Cardiac muscle cell (in vitro differentiated cells and primary cell): Measurements from ENCODE around the gene CD63. TPM values are rescaled to one million over a fixed set of nuclear protein-coding genes. Genes with fewer than 3 reads are reported as not detected.

ENCODE experiments used
- DNase-seq, 2 donors: peaks; one replicate each; pipeline versions ENCODE4 v3.0.0 to v3.0.0-alpha.2; 2010 to 2017; ENCODE audit warnings: low read depth in 1 of 2, low spot score in 1 of 2
- H3K27ac ChIP-seq: fragments of 200-600 bp; sonication (generic); 2 replicates; pipeline ENCODE4 v1.5.1; 2016
- H3K27me3 ChIP-seq: fragments of 200-600 bp; sonication (generic); 2 replicates; pipeline ENCODE4 v1.6.0; 2016; ENCODE audit warnings: control low read depth
- H3K36me3 ChIP-seq: fragments of 200-600 bp; sonication (generic); 2 replicates; pipeline ENCODE4 v1.5.1; 2016; ENCODE audit warnings: control low read depth
- H3K4me1 ChIP-seq: fragments of 200-600 bp; sonication (generic); 2 replicates; pipeline ENCODE4 v1.8.1; 2017; ENCODE audit warnings: low read depth, mild to moderate bottlenecking, mixed run types
- H3K4me3 ChIP-seq: fragments of 200-600 bp; sonication (generic); 2 replicates; pipeline ENCODE4 v1.5.1; 2016; ENCODE audit warnings: mild to moderate bottlenecking
- H3K9me3 ChIP-seq: fragments of 200-600 bp; sonication (generic); 2 replicates; pipeline ENCODE4 v1.5.1; 2017; ENCODE audit warnings: low read depth, mild to moderate bottlenecking, control low read depth
- polyA plus RNA-seq: library from polyadenylated mRNA; unstranded; fragments of >200 nt; fragmentation: Nextera tagmentation; extraction: Ambion mirVana; gene quantifications from 2 replicates; pipeline ENCODE4 v1.2.1, GENCODE V29; 2016
- total RNA-seq: library from RNA; depleted of rRNA; stranded (reverse); fragments of >200 nt; gene quantifications from 2 replicates; pipeline ENCODE4 v1.2.3, GENCODE V29; 2016
- TF ChIP-seq, protein P1 (sequence below): IDR thresholded peaks from 2 replicates; pipeline ENCODE4 v1.5.1; 2012; ENCODE audit warnings: low read depth, mild to moderate bottlenecking, low read length

Gene CD63
- total and polyA plus RNA-seq, 2 experiments from 2014 or later, result 268 to 1,103 TPM

- Histone ChIP-seq H3K9me3 (no peaks in the 10 kb centered on the region), H3K27me3 (no peaks in the 10 kb centered on the region), H3K4me3 (no peak overlapping the region), H3K36me3 (peaks cover 7% of the 10 kb centered on the region), H3K4me1 (no peaks in the 10 kb centered on the region), H3K27ac (no peak overlapping the region)
- DNase-seq, result no peak
- TF ChIP-seq, protein P1, sequence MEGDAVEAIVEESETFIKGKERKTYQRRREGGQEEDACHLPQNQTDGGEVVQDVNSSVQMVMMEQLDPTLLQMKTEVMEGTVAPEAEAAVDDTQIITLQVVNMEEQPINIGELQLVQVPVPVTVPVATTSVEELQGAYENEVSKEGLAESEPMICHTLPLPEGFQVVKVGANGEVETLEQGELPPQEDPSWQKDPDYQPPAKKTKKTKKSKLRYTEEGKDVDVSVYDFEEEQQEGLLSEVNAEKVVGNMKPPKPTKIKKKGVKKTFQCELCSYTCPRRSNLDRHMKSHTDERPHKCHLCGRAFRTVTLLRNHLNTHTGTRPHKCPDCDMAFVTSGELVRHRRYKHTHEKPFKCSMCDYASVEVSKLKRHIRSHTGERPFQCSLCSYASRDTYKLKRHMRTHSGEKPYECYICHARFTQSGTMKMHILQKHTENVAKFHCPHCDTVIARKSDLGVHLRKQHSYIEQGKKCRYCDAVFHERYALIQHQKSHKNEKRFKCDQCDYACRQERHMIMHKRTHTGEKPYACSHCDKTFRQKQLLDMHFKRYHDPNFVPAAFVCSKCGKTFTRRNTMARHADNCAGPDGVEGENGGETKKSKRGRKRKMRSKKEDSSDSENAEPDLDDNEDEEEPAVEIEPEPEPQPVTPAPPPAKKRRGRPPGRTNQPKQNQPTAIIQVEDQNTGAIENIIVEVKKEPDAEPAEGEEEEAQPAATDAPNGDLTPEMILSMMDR, result no peak
Observed at GRCh38 chr12:55687746-55688145, 41.1 kb downstream of the CD63 start.

- no peak for DNase-seq
- no peak overlapping the region for H3K4me3 ChIP-seq
- TF ChIP-seq, protein P1, result no peak
- peaks cover 4% of the 10 kb centered on the region for H3K4me1 ChIP-seq
- no peaks in the 10 kb centered on the region for H3K27me3 ChIP-seq
- H3K9me3 ChIP-seq, result no peaks in the 10 kb centered on the region
- no peak overlapping the region for H3K27ac ChIP-seq
- H3K36me3 ChIP-seq, result peaks cover 2% of the 10 kb centered on the region
Observed at GRCh38 chr12:55686366-55687010, 42.3 kb downstream of the CD63 start.

DNA sequence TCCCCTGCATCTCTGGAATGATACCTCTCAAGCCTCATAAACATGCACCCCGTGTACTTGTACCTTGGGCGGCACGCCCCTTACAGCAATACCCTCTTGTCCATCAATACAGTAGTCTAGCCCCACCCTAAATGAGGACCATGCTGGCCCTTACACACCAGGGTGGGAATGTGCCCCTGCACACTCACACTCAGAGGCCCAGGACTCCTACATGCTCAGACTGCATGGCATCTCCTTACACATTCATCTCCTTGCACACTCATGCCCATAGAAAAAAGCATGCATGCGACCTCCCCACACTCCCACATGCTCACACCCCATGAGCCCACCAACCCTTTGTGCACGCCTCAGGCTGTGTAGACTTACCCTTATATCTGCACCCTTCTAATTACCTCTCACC, 43.1 kb downstream of the CD63 start:
- Histone ChIP-seq H3K9me3 (no peaks in the 10 kb centered on the region), H3K4me1 (peaks cover 4% of the 10 kb centered on the region), H3K27me3 (no peaks in the 10 kb centered on the region), H3K36me3 (peaks cover 2% of the 10 kb centered on the region), H3K27ac (no peak overlapping the region), H3K4me3 (no peak overlapping the region)
- no peak for DNase-seq
- TF ChIP-seq, protein P1, result no peak

DNA sequence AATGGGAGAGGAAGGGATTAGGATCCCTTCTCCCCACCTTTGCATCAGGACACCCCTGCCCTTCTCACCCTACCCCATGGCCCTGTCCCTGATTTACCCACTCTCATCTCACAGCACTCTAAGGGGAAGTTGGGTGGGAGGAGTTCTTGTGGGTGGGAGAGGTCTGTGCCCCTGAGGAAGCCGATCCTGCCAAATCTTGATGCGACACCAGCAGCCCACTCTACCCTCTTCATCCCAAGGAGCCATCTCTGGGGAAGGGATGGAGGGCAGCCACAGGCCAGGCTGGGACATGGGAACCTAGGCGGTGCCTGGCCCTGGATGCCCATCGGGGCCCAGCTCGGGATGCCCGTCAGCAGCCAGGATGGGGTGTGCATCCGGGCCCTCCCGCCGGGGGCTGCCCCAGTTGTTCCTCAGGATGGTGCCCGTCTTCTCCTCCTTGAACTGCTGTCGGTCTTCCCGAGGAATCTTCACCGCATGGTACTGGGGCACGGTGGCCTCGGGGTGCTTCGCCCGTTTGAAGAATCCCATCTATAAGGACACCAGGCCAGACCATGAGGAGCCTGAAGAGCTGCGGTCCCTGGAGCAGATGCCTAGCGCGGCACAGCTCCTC, 43.9 kb downstream of the CD63 start:
- H3K27ac ChIP-seq, result no peak overlapping the region
- no peak for DNase-seq
- H3K4me3 ChIP-seq, result no peak overlapping the region
- H3K36me3 ChIP-seq, result peaks cover 2% of the 10 kb centered on the region
- no peaks in the 10 kb centered on the region for H3K27me3 ChIP-seq
- TF ChIP-seq, protein P1, result no peak
- H3K4me1 ChIP-seq, result peaks cover 4% of the 10 kb centered on the region
- H3K9me3 ChIP-seq, result no peaks in the 10 kb centered on the region

DNA sequence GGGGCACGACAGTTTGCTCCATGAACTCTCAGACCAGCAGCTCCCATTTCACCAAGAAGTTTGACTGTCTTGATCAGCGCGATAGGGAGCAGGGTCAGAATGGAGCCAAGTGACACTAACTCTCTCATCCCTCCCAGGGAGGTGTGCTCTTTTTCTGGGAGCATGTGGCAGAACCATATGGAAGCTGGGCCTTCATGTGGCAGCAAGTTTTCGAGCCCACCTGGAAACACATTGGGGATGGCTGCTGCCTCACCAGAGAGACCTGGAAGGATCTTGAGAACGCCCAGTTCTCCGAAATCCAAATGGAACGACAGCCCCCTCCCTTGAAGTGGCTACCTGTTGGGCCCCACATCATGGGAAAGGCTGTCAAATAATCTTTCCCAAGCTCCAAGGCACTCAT, 45.1 kb downstream of the CD63 start:
- no peaks in the 10 kb centered on the region for H3K9me3 ChIP-seq
- H3K36me3 ChIP-seq, result peaks cover 2% of the 10 kb centered on the region
- no peak overlapping the region for H3K4me3 ChIP-seq
- peaks cover 4% of the 10 kb centered on the region for H3K4me1 ChIP-seq
- TF ChIP-seq, protein P1, result no peak
- H3K27ac ChIP-seq, result no peak overlapping the region
- no peak for DNase-seq
- no peaks in the 10 kb centered on the region for H3K27me3 ChIP-seq
